GM12892 (cell line): ENCODE measurements around the gene KNDC1.
"Not testable (repeated sequence)": the region's sequence is repeated elsewhere in the genome, so short reads cannot be mapped to it uniquely, and the experiment has no call there.

Source experiments
- DNase-seq: peaks from one replicate; pipeline ENCODE4 v3.0.0; 2011; ENCODE audit not compliant: insufficient read length
- FAIRE-seq: peaks from 2 replicates; lab custom pipeline; 2011; peaks lifted over from hg19 to GRCh38; lab: Jason Lieb, UNC
- POLR2A ChIP-seq: IDR thresholded peaks from 2 replicates; pipeline ENCODE4 v1.6.1; 2011; ENCODE audit warnings: low read depth, low read length, control low read depth
- POLR2AphosphoS5 ChIP-seq: IDR thresholded peaks from 2 replicates; pipeline ENCODE4 v1.6.1; 2011; ENCODE audit warnings: low read depth, low read length, control low read depth
- TAF1 ChIP-seq: IDR thresholded peaks from 2 replicates; pipeline ENCODE4 v1.6.1; 2011; ENCODE audit warnings: low read depth, mild to moderate bottlenecking, control low read depth, low read length, borderline replicate concordance

The KNDC1 gene

GRCh38 chr10:133263674-133264073, 103.7 kb downstream of the KNDC1 start:
- no peak for FAIRE-seq
- TF ChIP-seq TAF1 = no peak
- no peak for DNase-seq

- FAIRE-seq = no peak
Measured at GRCh38 chr10:133264461-133264860, 104.4 kb downstream of the KNDC1 start.

GRCh38 chr10:133265052-133265451, 105.0 kb downstream of the KNDC1 start:
- not testable (repeated sequence) for FAIRE-seq, DNase-seq

More at GRCh38 chr10:133264461-133264860, 104.4 kb downstream of the KNDC1 start:
- TF ChIP-seq TAF1 (no peak), POLR2A (no peak), POLR2AphosphoS5 (no peak)
- no peak for DNase-seq

- DNase-seq (no peak), FAIRE-seq (no peak)
- TF ChIP-seq POLR2A (no peak), TAF1 (no peak), POLR2AphosphoS5 (no peak)
Measured at GRCh38 chr10:133266056-133266795, 106.2 kb downstream of the KNDC1 start.

GRCh38 chr10:133267293-133267692, 107.3 kb downstream of the KNDC1 start:
- FAIRE-seq (no peak), DNase-seq (no peak)
- TF ChIP-seq POLR2A (no peak), POLR2AphosphoS5 (no peak), TAF1 (no peak)

GRCh38 chr10:133267829-133268228, 107.8 kb downstream of the KNDC1 start:
- DNase-seq (no peak), FAIRE-seq (no peak)
- no peak for TF ChIP-seq TAF1
- no peak for TF ChIP-seq POLR2AphosphoS5
- TF ChIP-seq POLR2A = no peak

GRCh38 chr10:133268532-133268931, 108.5 kb downstream of the KNDC1 start:
- DNase-seq (no peak), FAIRE-seq (no peak)
- TF ChIP-seq POLR2A = no peak
- TF ChIP-seq TAF1 = no peak
- no peak for TF ChIP-seq POLR2AphosphoS5

GRCh38 chr10:133269367-133269766, 109.3 kb downstream of the KNDC1 start:
- TF ChIP-seq TAF1 = no peak
- no peak for TF ChIP-seq POLR2AphosphoS5
- TF ChIP-seq POLR2A = no peak
- no peak for FAIRE-seq
- DNase-seq = no peak

GRCh38 chr10:133270204-133270603, 110.2 kb downstream of the KNDC1 start:
- TF ChIP-seq POLR2AphosphoS5 = no peak
- no peak for TF ChIP-seq TAF1
- TF ChIP-seq POLR2A = no peak
- no peak for FAIRE-seq
- no peak for DNase-seq

- DNase-seq (no peak), FAIRE-seq (no peak)
- no peak for TF ChIP-seq TAF1
- no peak for TF ChIP-seq POLR2A
- TF ChIP-seq POLR2AphosphoS5 = no peak
Measured at GRCh38 chr10:133270773-133271297, 110.8 kb downstream of the KNDC1 start.

- no peak for FAIRE-seq
- TF ChIP-seq TAF1 (no peak), POLR2A (no peak), POLR2AphosphoS5 (no peak)
- DNase-seq = no peak
Measured at GRCh38 chr10:133271521-133272300, 111.7 kb downstream of the KNDC1 start.
